Frontal cortex (tissue), 4 donors: ENCODE data around the gene DNAJC10. TPM values are rescaled to one million over a fixed set of nuclear protein-coding genes. Genes with fewer than 3 reads are reported as not detected.
"Not testable (repeated sequence)": the region's sequence is repeated elsewhere in the genome, so short reads cannot be mapped to it uniquely, and the experiment has no call there.

Experiments
- DNase-seq, 2 donors: peaks; one replicate each; pipeline ENCODE4 v3.0.0; 2012; ENCODE audit warnings: low spot score in 2 of 2
- FAIRE-seq: peaks from 2 replicates; lab custom pipeline; 2012; peaks lifted over from hg19 to GRCh38; lab: Jason Lieb, UNC
- total RNA-seq: library from RNA; depleted of rRNA; stranded (reverse); fragments of >200 nt; gene quantifications from one replicate; pipeline ENCODE4 v1.2.3, GENCODE V29; 2014
- donor health status: control.
- donor health status: control.
- donor health status: control.

The DNAJC10 gene
- total RNA-seq, 1 donor from 2014 or later: 44.0 TPM

DNA sequence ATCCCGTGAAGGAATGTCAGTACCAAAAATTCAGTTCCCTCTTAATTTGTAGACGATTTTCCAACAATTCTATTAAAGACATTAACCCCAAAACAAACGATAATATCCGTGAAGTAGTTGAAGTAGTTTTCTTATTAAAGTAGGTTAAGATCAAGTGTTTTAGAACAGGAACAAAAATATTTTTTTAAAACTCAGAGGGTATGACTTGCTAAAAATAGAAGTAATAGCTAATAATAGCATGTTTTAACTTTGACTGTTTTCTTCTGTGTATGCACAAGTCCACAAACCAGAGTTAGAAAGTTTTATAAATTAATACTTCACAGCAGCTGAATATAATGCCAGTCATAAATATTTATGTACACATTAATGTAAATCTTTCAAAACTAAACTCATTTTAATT lies 2.4 kb downstream of the DNAJC10 start:
- FAIRE-seq: no peak
- no peak for DNase-seq

GRCh38 chr2:182719116-182719515 lies 3.1 kb downstream of the DNAJC10 start:
- not testable (repeated sequence) for DNase-seq, FAIRE-seq

DNA sequence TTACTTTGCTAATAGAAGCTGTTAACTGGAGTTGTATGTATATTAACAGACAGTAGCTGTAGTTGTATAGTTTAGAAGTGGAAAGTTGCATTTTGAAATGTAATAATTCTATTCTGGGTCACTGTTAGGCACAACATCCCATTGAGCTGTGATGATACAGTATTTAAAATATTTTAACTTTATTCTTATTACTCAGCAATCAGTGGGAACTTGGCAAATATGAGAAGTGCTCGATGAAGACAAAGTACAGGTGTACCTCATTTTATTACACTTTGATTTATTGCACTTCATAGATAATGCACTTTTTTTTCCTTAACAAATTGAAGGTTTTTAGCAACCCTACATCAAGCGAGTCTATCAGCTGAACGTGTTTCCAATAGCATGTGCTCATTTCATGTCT lies 8.6 kb downstream of the DNAJC10 start:
- no peak for DNase-seq
- FAIRE-seq: no peak

GRCh38 chr2:182726473-182726872 lies 10.4 kb downstream of the DNAJC10 start:
- DNase-seq: no peak
- no peak for FAIRE-seq

DNA sequence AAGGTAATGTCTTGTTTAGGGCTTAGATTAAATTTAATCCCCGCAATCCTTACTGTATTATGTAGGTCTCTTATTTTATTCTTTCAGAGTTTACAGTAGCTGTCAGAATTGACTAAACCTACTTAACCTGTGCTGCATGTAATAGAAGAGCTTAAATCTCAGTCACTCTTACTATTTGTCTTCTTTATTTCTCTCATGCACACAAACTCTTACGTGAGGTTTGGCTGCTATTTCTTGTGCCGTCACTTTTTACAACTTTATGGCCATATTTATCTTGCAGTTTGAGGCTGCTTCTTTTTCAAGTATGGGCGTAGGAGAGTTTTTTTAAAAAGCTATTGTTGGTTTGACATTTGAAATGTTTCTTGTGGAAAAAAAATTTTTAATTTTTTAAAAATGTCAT lies 12.0 kb downstream of the DNAJC10 start:
- no peak for FAIRE-seq
- DNase-seq: no peak

GRCh38 chr2:182729710-182730339 lies 13.8 kb downstream of the DNAJC10 start:
- no peak for FAIRE-seq
- DNase-seq: no peak

- FAIRE-seq (no peak), DNase-seq (no peak)
These were observed 14.4 kb downstream of the DNAJC10 start for GRCh38 chr2:182730486-182730885.

DNA sequence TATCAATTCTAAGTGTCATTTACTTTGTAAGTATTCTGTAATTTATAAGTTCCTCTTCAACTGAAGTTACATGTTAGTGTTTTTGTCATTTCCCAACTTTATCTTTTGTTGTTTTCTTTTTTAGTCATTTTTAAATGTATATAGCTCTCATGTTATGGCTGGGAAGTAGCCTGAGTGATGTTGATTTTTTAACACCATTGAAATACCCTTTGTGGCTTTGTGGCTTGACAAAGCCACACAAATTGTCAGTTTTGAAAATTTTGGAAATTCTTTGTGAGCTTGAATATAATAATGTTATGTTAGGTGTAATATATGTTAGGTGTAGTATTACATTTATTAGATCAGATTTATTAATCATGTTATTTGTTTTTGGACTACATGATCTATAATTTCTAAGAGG lies 16.7 kb downstream of the DNAJC10 start:
- no peak for FAIRE-seq

DNA sequence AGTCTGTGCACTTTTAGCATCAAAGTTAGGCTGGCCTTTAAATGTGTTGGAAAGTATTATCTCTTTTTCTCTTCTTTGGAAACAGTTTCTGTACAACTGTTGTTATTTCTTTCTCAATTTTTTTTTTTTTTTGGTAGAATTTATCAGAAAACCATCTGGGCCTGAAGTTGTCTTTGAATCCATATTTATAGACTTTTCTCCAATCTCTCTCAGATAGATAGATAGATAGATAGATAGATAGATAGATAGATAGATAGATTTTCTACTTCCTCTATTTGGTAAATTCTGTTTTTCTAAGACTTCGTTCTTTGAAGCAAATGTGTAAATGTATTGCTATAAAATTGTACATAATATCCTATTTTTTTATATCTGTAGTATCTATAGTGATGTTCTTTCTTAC lies 17.5 kb downstream of the DNAJC10 start:
- FAIRE-seq (peak; percentile 50), DNase-seq (no peak)

More for the DNA sequence above, 16.7 kb downstream of the DNAJC10 start:
- DNase-seq: no peak

DNA sequence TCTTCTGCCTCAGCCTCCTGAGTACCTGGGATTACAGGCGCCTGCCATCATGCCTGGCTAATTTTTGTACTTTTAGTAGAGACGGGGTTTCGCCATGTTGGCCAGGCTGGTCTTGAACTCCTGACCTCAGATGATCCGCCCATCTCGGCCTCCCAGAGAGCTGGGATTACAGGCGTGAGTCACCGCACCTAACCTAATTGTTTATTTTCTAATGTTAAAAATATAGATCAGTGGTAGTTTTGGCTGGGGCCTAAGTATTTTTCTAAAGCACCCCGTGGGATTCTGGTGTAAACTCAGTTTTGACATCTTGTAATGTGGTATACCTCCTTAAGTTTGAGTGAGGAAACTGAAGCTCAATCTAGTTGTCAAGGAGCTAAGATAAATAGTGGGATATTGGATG lies 20.8 kb downstream of the DNAJC10 start:
- DNase-seq, FAIRE-seq: not testable (repeated sequence)

DNA sequence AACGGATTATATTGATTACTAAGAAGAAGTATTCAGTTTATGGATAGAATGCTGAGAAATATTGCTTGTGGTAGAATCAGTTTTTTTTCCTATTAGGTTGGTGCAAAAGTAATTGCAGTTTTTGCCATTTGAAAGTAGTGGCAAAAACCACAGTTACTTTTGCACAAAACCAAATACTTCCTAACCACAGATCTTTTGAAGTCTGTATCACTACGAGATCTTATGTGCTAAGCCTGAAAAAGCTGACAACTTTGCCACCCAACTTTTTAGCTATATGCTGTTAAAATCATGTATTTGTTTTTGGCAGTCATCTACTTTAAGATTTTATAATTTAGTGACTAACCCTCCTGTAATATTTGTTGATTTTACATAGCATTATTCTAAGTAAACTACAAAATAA lies 24.6 kb downstream of the DNAJC10 start:
- DNase-seq (no peak), FAIRE-seq (no peak)

DNA sequence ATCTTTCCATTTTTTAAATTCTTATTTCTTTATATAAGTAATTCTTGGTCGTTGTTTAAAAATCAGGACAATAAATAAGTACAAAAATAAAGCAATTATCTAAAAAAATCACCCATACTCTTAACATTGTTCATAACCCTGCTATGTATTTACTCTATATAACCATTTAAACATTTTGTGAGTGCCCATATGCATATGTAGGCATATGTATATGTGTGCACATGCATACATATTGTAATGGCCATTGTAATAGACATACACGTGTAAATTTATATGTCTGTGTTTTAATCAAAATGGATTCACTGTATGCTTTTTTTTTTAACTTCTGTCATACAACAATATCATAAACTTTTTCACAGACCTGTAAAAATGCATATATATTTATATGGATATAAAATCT lies 25.6 kb downstream of the DNAJC10 start:
- no peak for FAIRE-seq
- DNase-seq: no peak

DNA sequence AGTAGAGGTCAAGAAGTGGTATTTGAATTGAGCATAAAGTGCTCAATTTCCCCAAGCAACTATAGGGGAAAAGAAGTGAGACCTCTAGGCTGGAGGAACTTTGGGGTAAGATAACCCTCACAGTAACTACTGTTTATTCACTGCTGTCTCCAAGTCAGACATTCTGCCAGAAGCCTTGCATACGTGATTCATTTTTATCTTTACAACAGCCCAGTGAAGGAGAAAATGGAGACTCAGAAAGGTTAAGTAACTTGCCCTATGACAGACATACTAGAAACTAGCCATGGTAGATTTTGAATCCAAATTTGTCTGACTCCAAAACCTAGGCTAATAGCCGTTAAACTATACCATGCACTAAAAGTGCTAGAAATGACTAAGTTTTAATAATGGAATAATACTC lies 28.4 kb downstream of the DNAJC10 start:
- FAIRE-seq (no peak), DNase-seq (no peak)

- no peak for FAIRE-seq
- no peak for DNase-seq
These were observed 29.0 kb downstream of the DNAJC10 start for GRCh38 chr2:182745061-182745460.

DNA sequence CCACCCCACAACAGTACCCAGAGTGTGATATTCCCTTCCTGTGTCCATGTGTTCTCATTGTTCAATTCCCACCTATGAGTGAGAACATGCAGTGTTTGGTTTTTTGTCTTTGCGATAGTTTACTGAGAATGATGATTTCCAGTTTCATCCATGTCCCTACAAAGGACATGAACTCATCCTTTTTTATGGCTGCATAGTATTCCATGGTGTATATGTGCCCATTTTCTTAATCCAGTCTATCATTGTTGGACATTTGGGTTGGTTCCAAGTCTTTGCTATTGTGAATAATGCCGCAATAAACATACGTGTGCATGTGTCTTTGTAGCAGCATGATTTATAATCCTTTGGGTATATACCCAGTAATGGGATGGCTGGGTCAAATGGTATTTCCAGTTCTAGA lies 29.8 kb downstream of the DNAJC10 start:
- FAIRE-seq, DNase-seq: not testable (repeated sequence)

DNA sequence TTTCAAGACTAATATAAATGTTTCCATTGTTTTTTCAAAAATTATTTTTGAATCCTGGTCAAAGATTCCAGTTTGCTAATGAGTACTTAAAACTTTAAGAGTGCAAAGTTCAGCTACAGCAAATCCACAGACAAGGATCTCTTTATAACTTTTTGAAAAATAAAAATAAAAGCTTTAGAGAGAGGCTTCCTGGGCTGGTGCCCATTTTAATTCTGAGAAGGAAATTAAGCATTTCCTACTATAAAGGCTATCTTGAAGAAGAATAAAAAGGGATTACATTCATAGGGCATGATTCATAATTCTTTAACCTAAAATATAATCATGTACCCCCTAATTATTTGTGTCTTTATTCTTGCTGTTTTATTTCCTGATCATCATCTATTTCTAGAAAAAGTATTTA lies 38.2 kb downstream of the DNAJC10 start:
- DNase-seq (no peak), FAIRE-seq (no peak)

GRCh38 chr2:182758379-182758778 lies 42.3 kb downstream of the DNAJC10 start:
- no peak for FAIRE-seq
- no peak for DNase-seq

DNA sequence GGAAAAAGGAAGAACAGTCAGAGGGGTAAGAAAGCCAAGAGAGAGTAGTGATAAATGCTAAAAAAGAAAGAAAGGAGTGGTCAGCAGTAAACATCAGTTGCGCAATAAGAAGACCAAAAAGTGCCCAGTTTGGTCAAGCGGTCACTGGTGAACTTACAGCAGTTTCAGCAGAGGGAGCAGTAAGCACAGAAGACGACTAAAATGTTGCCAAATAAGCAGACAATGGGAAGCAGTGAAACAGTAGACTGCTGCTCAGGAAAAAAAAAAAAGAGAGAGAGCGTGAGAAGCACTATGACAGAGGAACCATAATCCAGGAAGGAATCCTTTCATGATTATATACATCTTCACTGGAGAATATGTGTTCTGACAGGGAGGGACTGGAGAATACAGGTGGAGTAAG lies 45.8 kb downstream of the DNAJC10 start:
- FAIRE-seq (peak; percentile 64), DNase-seq (peak in 1 of 2 donors; percentile 16)

DNA sequence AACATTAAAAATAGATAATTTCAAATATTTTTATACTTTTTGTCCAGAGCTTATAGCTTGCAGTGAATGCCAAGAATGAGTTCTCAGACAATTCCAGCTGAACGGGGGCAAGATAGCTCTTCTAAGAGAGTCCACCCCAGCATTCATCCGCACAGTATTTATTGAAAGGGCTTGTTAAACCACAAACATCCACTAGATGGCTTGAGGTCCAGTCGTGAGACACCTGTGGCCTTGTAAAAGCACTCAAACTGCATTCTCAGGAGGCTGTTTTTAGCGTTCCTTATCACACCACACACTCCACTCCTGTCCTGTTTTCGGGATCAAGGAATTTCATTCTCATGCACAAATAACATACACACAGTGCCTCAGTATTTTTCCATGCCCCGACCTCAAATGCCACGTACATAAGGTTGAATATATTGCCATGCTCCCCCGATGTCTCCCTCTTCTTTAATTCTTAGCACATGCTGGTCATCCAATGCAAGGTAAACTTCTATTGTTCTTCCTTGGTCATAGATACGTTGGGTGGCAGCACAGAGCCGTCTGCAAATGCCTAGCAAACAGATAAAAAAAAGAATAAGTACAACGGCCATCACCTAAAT lies 47.4 kb downstream of the DNAJC10 start:
- FAIRE-seq: no peak
- DNase-seq: no peak

DNA sequence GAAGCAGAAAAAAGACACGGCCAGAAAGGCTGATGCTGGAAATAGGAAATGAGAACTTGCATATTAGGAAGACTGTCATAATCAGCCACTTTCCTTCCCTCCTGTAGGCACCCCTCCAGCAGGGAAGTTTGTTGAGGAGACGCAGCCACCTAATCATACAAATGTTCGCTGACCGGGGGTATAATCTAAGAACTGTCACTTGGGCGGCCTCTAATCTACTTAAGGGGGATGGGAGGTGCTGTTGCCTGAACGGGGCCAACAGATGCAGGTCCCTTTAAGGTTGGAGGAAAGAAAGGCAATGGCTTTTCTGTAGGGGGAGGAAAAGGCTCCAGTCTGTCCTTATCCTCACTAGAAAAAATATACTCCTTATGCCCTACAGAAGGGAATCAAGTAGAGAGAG lies 50.6 kb downstream of the DNAJC10 start:
- FAIRE-seq (no peak), DNase-seq (no peak)

DNA sequence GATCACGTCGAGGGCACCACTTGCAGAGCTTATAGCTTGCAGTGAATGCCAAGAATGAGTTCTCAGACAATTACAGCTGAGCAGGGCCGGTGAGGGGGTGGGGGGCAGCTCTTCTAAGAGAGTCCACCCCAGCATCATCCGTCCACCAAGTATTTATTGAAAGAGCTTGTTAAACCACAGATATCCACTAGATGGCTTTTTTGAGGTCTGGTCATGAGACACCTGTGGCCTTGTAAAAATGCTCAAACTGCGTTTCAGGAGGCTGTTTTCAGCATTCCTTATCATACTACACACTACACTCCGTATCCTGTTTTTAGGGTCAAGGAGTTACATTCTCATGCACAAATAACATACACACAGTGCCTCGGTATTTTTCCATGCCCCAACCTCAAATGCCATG lies 51.5 kb downstream of the DNAJC10 start:
- DNase-seq (no peak), FAIRE-seq (no peak)

DNA sequence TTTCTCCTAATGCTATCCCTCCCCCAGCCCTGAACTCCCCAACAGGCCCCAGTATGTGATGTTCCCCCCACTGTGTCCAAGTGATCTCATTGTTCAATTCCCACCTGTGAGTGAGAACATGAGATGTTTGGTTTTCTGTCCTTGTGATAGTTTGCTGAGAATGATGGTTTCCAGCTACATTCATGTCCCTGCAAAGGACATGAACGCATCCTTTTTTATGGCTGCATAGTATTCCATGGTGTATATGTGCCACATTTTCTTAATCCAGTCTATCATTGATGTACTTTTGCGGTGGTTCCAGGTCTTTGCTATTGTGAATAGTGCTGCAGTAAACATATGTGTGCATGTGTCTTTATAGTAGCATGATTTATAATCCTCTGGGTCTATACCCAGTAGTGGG lies 52.9 kb downstream of the DNAJC10 start:
- not testable (repeated sequence) for DNase-seq, FAIRE-seq
